Mesothelial cell of epicardium (in vitro differentiated cells): Measurements from ENCODE around the gene FBXO46. TPM values are rescaled to one million over a fixed set of nuclear protein-coding genes. Genes with fewer than 3 reads are reported as not detected.

Experiments used
- DNase-seq, 2 experiments: peaks; one replicate each; pipeline ENCODE4 v3.0.0; 2021; ENCODE audit warnings: low spot score in 2 of 2; ENCODE audit not compliant: unreplicated experiment in 2 of 2
- H3K27ac Mint-ChIP-seq: 2 replicates; pipeline ENCODE4 v1.8.0; 2021; ENCODE audit warnings: mixed read lengths
- H3K27me3 Mint-ChIP-seq: 2 replicates; pipeline ENCODE4 v1.8.0; 2021; ENCODE audit warnings: low read depth, mixed read lengths
- H3K36me3 Mint-ChIP-seq: 2 replicates; pipeline ENCODE4 v1.8.0; 2021; ENCODE audit warnings: mixed read lengths
- H3K4me1 Mint-ChIP-seq: 2 replicates; pipeline ENCODE4 v1.8.0; 2021; ENCODE audit warnings: mixed read lengths
- H3K4me3 Mint-ChIP-seq: 2 replicates; pipeline ENCODE4 v1.8.0; 2021; ENCODE audit warnings: mild to moderate bottlenecking, moderate library complexity, mixed read lengths
- H3K9me3 Mint-ChIP-seq: 2 replicates; pipeline ENCODE4 v1.8.0; 2021; ENCODE audit warnings: mixed read lengths
- total RNA-seq: library from RNA; stranded (reverse); gene quantifications from 3 replicates; pipeline ENCODE4 v1.2.1, GENCODE V29; 2021
- TF ChIP-seq, protein P1 (sequence below): fragments of 200-600 bp; sonication (generic); IDR thresholded peaks from one replicate; pipeline ENCODE4 v1.5.0; 2021; ENCODE audit warnings: antibody characterized with exemption; ENCODE audit not compliant: unreplicated experiment

Gene FBXO46
- total RNA-seq, 1 donor from 2014 or later, result 36.6 TPM

DNA sequence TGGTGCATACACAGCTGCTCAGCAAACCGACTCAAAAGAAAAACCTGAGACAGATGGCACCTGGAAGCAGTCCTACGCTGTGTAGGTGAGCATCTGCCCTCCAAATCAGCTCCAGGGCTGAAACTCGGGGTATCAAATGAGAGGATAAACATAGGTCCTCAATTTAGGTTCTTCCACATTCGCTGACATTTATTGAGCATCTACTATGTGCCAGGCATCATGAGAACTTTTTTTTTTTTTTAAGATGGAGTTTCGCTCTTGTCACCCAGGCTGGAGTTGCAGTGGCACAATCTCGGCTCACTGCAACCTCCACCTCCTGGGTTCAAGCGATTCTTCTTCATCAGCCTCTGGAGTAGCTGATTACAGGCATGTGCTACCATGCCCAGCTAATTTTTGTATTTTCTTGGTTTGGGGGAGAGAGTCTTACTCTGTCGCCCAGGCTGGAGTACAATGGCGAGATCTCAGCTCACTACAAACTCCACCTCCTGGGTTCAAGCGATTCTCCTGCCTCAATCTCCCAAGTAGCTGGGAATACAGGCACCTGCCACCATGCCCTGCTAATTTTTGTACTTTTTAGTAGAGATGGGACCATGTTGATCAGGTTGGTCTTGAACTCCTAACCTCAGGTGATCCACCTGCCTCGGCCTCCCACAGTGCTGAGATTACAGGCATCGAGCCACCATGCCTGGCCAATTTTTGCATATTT, 24.8 kb downstream of the FBXO46 start:
- Mint-ChIP-seq H3K9me3 (no peaks in the 10 kb centered on the region), H3K4me1 (no peaks in the 10 kb centered on the region), H3K27me3 (no peaks in the 10 kb centered on the region), H3K36me3 (peaks cover 22% of the 10 kb centered on the region), H3K27ac (no peak overlapping the region), H3K4me3 (no peak overlapping the region)
- DNase-seq, result no peak
- TF ChIP-seq, protein P1, sequence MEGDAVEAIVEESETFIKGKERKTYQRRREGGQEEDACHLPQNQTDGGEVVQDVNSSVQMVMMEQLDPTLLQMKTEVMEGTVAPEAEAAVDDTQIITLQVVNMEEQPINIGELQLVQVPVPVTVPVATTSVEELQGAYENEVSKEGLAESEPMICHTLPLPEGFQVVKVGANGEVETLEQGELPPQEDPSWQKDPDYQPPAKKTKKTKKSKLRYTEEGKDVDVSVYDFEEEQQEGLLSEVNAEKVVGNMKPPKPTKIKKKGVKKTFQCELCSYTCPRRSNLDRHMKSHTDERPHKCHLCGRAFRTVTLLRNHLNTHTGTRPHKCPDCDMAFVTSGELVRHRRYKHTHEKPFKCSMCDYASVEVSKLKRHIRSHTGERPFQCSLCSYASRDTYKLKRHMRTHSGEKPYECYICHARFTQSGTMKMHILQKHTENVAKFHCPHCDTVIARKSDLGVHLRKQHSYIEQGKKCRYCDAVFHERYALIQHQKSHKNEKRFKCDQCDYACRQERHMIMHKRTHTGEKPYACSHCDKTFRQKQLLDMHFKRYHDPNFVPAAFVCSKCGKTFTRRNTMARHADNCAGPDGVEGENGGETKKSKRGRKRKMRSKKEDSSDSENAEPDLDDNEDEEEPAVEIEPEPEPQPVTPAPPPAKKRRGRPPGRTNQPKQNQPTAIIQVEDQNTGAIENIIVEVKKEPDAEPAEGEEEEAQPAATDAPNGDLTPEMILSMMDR, result no peak

- TF ChIP-seq, protein P1, result no peak
- Mint-ChIP-seq H3K27me3 (no peaks in the 10 kb centered on the region), H3K4me1 (no peaks in the 10 kb centered on the region), H3K27ac (no peak overlapping the region), H3K36me3 (peaks cover 19% of the 10 kb centered on the region), H3K4me3 (no peak overlapping the region), H3K9me3 (no peaks in the 10 kb centered on the region)
- no peak for DNase-seq
These were observed 25.6 kb downstream of the FBXO46 start for GRCh38 chr19:45705115-45705514.

- no peak overlapping the region for H3K27ac Mint-ChIP-seq
- no peaks in the 10 kb centered on the region for H3K4me1 Mint-ChIP-seq
- no peaks in the 10 kb centered on the region for H3K9me3 Mint-ChIP-seq
- no peaks in the 10 kb centered on the region for H3K27me3 Mint-ChIP-seq
- peaks cover 16% of the 10 kb centered on the region for H3K36me3 Mint-ChIP-seq
- no peak overlapping the region for H3K4me3 Mint-ChIP-seq
- DNase-seq, result no peak
- TF ChIP-seq, protein P1, result no peak
These were observed 29.0 kb downstream of the FBXO46 start for GRCh38 chr19:45701676-45702075.

DNA sequence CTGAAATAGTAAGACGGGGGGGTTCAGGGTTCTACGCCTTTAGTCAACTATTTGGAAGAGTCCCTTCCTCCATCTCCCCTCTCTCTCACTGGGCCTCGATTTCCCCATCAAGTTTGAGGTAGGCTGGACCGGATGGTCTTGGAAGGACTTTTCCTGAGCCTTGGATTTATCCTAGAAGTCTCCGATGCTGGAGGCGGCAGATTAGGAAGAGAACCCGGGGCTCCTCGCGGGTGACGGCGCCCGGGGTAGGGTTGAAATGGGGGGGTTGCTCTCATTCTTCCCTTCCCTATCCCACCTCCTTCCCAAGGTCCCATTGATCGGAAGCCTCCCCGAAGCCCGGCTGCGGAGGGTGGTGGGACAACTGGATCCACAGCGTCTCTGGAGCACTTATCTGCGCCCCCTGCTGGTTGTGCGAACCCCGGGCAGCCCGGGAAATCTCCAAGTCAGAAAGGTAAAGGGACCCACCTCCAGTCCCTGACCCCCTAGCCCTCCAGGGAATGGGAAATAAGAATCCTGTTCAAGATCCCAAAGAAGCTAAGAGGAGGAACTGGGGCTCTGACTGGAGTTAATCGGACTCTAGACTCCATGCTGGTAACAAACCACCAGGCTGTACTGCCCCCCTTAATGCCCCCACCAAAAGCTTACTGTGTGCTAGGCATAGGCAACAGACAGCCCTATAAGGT, 37.4 kb downstream of the FBXO46 start:
- no peaks in the 10 kb centered on the region for H3K27me3 Mint-ChIP-seq
- H3K27ac Mint-ChIP-seq, result peak overlapping the region; percentile 99
- H3K4me3 Mint-ChIP-seq, result peak overlapping the region; percentile 92
- TF ChIP-seq, protein P1, result peak; percentile 84
- DNase-seq, result peak; percentile 67 to 90
- H3K36me3 Mint-ChIP-seq, result peaks cover 14% of the 10 kb centered on the region
- H3K9me3 Mint-ChIP-seq, result no peaks in the 10 kb centered on the region
- peaks cover 11% of the 10 kb centered on the region for H3K4me1 Mint-ChIP-seq

- Mint-ChIP-seq H3K36me3 (peaks cover 16% of the 10 kb centered on the region), H3K9me3 (no peaks in the 10 kb centered on the region), H3K4me1 (peaks cover 11% of the 10 kb centered on the region), H3K27me3 (no peaks in the 10 kb centered on the region), H3K27ac (peak within 1 kb of the TSS; percentile 99), H3K4me3 (peak within 1 kb of the TSS; percentile 92)
- peak; percentile 88 to 92 for DNase-seq
- TF ChIP-seq, protein P1, result no peak
These were observed 38.2 kb downstream of the FBXO46 start, which contains the start of gene QPCTL for GRCh38 chr19:45692187-45693105. Gene QPCTL (plus strand): TSS chr19:45692666. CDS start chr19:45692704, 38 bp downstream.
